ENCODE measurements around the gene DHRS1. TPM values are rescaled to one million over a fixed set of nuclear protein-coding genes. Genes with fewer than 3 reads are reported as not detected.
A peak's percentile ranks its signal among the peaks of the same experiment; 100 is the strongest.

Gene DHRS1
- 10 to 100 TPM; 31.7 to 35.0 TPM for total RNA-seq

DNA sequence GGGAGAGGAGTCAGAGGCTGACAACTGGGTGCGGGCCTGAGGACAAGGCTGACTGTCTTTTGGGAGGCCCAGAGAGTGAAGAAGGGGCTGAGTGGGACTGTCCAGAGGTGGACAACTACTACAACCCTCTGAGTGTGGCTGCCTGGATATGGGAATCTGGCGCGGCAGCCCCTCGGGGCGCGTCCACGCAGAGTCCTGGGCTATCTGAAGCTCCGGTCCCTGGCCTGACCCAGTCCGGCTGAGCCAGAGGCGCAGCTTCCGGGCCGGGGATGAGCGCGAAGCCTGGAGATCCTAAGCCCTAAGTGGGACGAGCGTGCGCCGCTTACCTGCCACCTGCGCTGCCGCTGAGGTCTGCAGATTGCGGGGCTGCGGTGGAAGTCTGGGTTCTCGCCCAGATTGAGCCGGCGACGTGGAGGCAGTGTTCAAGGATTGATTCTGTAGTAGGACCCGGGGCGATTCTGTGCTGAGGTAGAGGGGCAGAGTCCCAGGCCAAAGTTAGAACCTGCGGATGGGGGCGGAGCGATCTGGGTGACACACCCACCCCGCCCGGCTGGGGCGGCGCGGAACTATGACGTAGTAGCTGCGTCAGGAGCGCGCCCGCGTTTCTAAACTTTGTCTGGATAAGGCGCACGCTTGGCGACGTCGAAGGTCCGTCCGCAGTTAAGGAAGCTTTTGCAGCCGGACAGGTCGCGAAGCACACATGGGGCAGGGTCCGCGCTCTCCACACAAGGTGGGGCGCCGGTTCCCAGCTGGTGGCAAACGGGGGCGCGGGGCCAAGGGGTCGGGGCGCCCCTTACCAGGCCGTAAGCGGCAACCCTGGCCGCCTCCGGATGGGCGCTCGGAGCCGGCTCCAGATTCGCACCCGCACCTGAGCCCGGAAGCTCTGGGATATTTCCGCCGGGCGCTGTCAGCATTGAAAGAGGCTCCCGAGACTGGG is at the start of gene DHRS1, which contains the start of gene NOP9:
Gene DHRS1 (minus strand): TSS at position 526 of the 937 bp plus-strand sequence. CDS start 674 bp downstream, outside the sequence.
Gene NOP9 (plus strand): TSS at position 596 of the 937 bp plus-strand sequence. CDS start 105 bp downstream, at position 701.
- H3K36me3 Mint-ChIP-seq (ENCODE audit: low read depth) = peaks cover 45% of the 10 kb centered on the region
- DNase-seq = peak; percentile 92
- H3K27ac Mint-ChIP-seq = peak within 1 kb of the TSS; percentile 93
- ChIA-PET CTCF (interaction anchor here (0.6 to 8.7 kb wide), 14 partner anchors 9 to 137 kb away, joined by 3 to 111 read pairs (median 4); partner anchors contain the start of genes CIDEB, KHNYN, LTB4R and LTB4R2), POLR2A (interaction anchor here (1.3 to 1.6 kb wide), 2 partner anchors 11 to 58 kb away, joined by 4 to 5 read pairs; partner anchors contain the start of gene TINF2)
- no peaks in the 10 kb centered on the region for H3K9me3 Mint-ChIP-seq
- H3K27me3 Mint-ChIP-seq = no peaks in the 10 kb centered on the region
- peaks cover 53% of the 10 kb centered on the region for H3K4me1 Mint-ChIP-seq
- peak within 1 kb of the TSS; percentile 89 for H3K4me3 Mint-ChIP-seq

DNA sequence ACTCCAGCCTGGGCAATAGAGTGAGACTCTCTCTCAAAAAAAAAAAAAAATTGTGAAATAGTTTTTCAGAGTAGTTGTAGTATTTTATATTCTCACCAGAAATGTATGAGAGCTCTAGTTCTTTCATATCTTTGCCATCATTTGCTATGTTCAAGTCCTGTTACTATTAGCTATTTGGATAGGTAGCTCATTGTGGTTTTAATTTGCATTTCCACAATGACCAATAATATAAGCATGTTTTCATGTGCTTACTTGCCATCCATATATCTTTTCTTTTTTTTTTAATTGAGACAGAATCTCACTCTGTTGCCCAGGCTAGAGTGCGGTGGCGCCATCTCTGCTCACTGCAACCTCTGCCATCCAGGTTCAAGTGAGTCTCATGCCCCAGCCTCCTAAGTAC is 48.6 kb upstream of the DHRS1 start:
- Mint-ChIP-seq H3K4me3 (no peak overlapping the region), H3K36me3 (ENCODE audit: low read depth) (no peaks in the 10 kb centered on the region), H3K27me3 (peaks cover 62% of the 10 kb centered on the region), H3K4me1 (no peaks in the 10 kb centered on the region), H3K27ac (no peak overlapping the region), H3K9me3 (no peaks in the 10 kb centered on the region)
- no peak for DNase-seq
- ChIA-PET POLR2A (no interaction called here), CTCF (interaction anchor here (0.6 to 2.5 kb wide), 9 partner anchors 10 to 133 kb away, joined by 3 to 7 read pairs (median 4); no protein-coding TSS in a partner anchor)

DNA sequence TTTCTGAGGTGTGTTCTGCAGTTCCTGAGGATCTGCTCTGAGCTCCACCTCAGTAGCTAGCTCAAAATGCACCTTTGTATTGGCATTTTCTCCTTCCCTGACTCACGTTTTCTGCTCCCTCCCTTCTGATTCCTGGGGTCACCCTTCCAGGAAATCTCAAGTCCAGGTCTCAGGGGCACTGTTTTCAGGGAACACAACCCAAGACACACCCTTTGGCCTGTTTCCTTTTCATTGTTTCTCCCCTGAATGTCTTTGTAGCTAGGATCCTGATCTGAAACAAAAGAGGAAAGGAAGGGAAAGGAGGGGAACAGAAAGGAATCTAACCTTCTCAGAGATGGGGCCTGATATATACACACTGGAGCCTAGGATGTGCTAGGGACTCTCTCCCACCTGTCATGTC is 47.6 kb upstream of the DHRS1 start:
- H3K36me3 Mint-ChIP-seq (ENCODE audit: low read depth) = no peaks in the 10 kb centered on the region
- H3K4me1 Mint-ChIP-seq = no peaks in the 10 kb centered on the region
- H3K27me3 Mint-ChIP-seq = peaks cover 60% of the 10 kb centered on the region
- DNase-seq = no peak
- H3K4me3 Mint-ChIP-seq = no peak overlapping the region
- no peaks in the 10 kb centered on the region for H3K9me3 Mint-ChIP-seq
- POLR2A ChIA-PET = no interaction called here
- H3K27ac Mint-ChIP-seq = no peak overlapping the region
- CTCF ChIA-PET = interaction anchor here (0.9 to 4.7 kb wide), 4 partner anchors 11 to 105 kb away, joined by 3 to 25 read pairs (median 5); partner anchors contain the start of gene TINF2

DNA sequence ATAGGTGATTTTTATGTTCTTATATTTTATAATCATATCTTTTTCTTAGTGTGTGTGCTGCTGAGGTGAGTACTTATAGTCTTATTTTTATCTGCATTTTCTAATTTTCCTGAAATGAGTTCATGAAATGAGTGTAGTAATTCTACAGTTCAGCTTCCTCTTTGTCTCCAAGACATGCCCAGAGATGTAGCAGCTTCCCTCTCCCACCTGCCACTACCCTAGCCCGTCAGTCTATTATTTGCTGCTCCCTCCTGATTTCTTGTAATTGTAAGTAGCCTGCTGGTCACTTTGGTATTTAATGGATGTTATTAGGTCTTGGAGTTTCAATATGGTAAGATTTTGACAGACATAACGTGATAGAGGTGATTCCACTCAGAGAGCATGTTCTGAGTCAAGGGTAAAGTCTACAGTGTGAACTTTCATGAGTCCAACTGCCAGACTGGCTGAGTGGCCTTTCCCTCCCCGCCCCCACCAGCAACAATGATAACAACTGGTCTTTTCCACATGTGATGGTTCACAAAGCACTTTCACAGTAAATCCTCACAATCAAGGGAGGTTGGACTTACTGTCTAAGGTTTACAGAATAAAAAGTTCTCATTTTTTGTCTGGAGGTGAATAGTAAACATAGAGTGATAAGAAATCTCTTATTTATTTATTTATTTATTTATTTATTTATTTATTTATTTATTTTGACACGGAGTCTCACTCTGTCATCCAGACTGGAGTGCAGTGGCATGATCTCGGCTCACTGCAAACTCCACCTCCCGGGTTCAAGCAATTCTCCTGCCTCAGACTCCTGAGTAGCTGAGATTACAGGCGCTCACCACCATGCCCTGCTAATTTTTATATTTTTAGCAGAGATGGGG is 44.4 kb upstream of the DHRS1 start:
- H3K27me3 Mint-ChIP-seq = peaks cover 36% of the 10 kb centered on the region
- H3K4me1 Mint-ChIP-seq = peaks cover 8% of the 10 kb centered on the region
- no peaks in the 10 kb centered on the region for H3K9me3 Mint-ChIP-seq
- no peak overlapping the region for H3K27ac Mint-ChIP-seq
- no peaks in the 10 kb centered on the region for H3K36me3 Mint-ChIP-seq (ENCODE audit: low read depth)
- CTCF ChIA-PET = interaction anchor here (1.5 to 4.7 kb wide), 3 partner anchors 10 to 88 kb away, joined by 6 to 25 read pairs (median 8); no protein-coding TSS in a partner anchor
- no peak for DNase-seq
- POLR2A ChIA-PET = no interaction called here
- H3K4me3 Mint-ChIP-seq = no peak overlapping the region

DNA sequence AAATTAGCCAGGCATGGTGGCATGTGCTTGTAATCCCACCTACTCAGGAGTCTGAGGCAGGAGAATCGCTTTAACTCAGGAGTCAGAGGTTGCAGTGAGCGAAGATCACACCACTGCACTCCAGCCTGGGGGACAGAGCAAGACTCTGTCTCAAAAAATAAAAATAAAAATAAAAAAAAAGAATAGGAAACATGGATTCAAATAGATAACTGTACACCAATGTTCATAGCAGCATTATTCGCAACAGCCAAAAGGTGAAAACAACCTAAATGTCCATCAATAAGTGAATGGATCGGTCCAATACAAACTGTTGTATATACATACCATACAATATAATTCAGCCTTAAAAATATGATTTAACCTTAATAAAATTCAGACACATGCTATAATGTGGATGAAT is 43.3 kb upstream of the DHRS1 start:
- Mint-ChIP-seq H3K27ac (no peak overlapping the region), H3K9me3 (no peaks in the 10 kb centered on the region), H3K27me3 (peaks cover 33% of the 10 kb centered on the region), H3K4me3 (no peak overlapping the region), H3K36me3 (ENCODE audit: low read depth) (peaks cover 8% of the 10 kb centered on the region), H3K4me1 (peaks cover 19% of the 10 kb centered on the region)
- DNase-seq = no peak
- ChIA-PET POLR2A (no interaction called here), CTCF (interaction anchor here (2.2 to 4.7 kb wide), 2 partner anchors 9 to 11 kb away, joined by 5 to 25 read pairs; no protein-coding TSS in a partner anchor)

DNA sequence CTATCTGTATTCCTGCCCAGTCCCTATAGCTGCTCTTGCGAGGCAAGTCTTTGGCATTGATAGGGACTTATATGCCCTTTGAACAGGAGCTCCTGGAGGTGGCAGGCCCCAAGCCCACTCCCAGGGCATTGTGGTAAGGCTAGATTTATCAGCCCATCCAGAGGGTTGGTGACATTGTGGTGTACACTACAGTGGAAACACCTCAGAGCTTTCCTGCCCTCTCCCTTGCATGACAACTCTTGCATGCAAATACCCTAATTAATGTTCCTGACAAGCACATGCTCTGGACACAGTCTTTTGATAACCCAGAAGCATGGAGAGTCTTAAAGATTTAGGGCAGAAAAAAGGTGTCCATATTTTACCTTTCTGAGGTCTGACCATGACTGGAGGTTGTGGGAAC is 41.0 kb upstream of the DHRS1 start:
- CTCF ChIA-PET = interaction anchor here (0.8 to 6.0 kb wide), 9 partner anchors 8 to 95 kb away, joined by 3 to 35 read pairs (median 5); partner anchors contain the start of genes CBLN3 and KHNYN
- POLR2A ChIA-PET = interaction anchor here (0.8 to 1.2 kb wide), 2 partner anchors 89 to 91 kb away, joined by 3 read pairs; partner anchors contain the start of genes CBLN3 and KHNYN
- Mint-ChIP-seq H3K9me3 (no peaks in the 10 kb centered on the region), H3K36me3 (ENCODE audit: low read depth) (peaks cover 25% of the 10 kb centered on the region), H3K27me3 (peaks cover 29% of the 10 kb centered on the region), H3K27ac (no peak overlapping the region), H3K4me3 (no peak overlapping the region), H3K4me1 (peaks cover 29% of the 10 kb centered on the region)
- DNase-seq = no peak

DNA sequence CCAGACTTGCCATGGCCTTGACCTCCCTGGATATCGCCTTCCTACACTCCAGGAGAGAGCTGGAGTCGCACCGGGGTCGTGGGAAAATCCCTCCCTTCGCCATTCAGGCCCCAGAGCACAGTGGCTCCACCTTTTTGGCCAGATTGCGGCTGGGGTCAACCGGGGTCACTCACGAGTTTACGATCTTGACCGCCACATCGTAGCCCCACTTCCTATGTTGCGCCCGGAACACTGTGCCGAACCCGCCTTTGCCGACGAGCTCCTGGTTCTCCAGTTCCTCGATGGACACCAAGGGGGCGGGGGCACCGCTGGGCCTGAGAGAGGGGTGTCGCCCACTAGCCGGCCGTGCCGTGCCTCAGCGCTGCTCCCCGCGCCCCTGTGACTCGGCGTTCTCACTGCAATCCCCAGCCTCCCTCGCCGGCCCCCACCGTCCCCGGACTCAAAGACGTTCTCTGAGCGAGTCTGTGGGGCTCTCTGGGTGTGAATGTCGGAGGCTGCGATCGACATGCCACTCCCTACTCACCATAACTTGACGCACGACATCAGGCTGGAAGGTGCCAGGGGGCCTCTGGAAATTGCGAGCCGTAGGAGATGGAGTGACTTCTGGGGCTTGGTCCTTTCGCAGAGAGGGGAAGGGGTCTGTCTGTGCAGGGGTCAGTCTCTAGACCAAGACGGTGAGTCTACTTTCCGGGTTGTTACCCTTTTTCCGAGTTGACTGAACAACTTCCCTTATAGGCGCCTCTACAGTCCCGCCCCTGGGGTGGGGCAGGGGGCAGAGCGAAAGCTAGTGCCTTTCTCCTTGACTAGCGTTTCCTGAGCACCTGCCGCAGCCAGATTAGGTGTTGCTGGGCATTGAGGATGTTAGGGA is 39.9 kb upstream of the DHRS1 start, which contains the start of gene RIPK3:
Gene RIPK3 (minus strand): TSS at position 708 of the 868 bp plus-strand sequence. CDS start 165 bp downstream, at position 543.
- POLR2A ChIA-PET = interaction anchor here (0.8 to 1.2 kb wide), 2 partner anchors 90 to 92 kb away, joined by 3 read pairs; partner anchors contain the start of genes CBLN3 and KHNYN
- Mint-ChIP-seq H3K27ac (peak within 1 kb of the TSS; percentile 95), H3K27me3 (peaks cover 31% of the 10 kb centered on the region), H3K9me3 (no peaks in the 10 kb centered on the region), H3K36me3 (ENCODE audit: low read depth) (peaks cover 30% of the 10 kb centered on the region), H3K4me1 (peaks cover 35% of the 10 kb centered on the region), H3K4me3 (peak within 1 kb of the TSS; percentile 94)
- CTCF ChIA-PET = interaction anchor here (0.7 to 6.0 kb wide), 14 partner anchors 10 to 97 kb away, joined by 3 to 35 read pairs (median 4); partner anchors contain the start of genes CBLN3, CIDEB, KHNYN and TINF2
- peak; percentile 85 for DNase-seq

DNA sequence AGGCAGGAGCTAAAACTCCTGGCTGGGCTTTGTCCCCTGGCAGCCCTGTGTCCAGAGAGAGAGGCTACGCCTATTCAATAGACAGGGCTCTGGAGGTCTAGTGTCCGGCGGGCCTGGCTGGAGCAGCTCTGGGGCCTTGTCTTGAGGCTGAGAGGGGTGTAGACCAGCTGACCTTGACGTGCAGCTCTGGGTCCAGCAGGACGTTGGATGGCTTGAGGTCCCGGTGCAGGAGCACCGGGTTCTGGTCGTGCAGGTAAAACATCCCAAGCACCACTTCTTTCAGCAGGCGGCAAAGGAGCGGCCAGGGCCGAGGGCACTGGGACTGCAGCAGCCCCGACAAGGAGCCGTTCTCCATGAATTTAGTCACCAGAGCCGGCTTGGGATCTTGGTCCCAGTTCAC is 39.3 kb upstream of the DHRS1 start:
- ChIA-PET CTCF (interaction anchor here (0.7 to 6.0 kb wide), 5 partner anchors 11 to 98 kb away, joined by 3 to 35 read pairs (median 6); partner anchors contain the start of genes CBLN3, KHNYN and TINF2), POLR2A (no interaction called here)
- Mint-ChIP-seq H3K27ac (no peak overlapping the region), H3K27me3 (peaks cover 32% of the 10 kb centered on the region), H3K4me1 (peaks cover 41% of the 10 kb centered on the region), H3K9me3 (no peaks in the 10 kb centered on the region), H3K4me3 (peak overlapping the region; percentile 94), H3K36me3 (ENCODE audit: low read depth) (peaks cover 30% of the 10 kb centered on the region)
- DNase-seq = no peak

DNA sequence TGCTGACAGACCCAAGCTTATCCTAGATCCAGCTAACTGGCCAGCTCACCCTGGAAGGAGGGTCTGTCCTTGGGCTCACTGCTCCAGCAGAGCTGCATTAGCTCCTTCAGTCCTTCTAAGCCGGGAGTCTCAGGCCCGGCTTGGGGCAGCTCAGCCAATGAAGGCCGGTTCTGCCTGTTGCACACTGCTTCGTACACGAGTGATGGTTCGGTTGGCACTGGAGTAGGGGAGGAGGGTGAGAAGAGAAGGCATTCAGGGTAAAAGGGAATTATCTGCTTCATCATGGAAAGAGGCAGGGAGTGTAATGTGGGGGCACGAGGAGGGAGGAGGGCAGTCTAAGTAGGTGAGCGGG is 38.2 kb upstream of the DHRS1 start:
- POLR2A ChIA-PET = interaction anchor here (0.9 kb wide), 1 partner anchor 94 kb away, joined by 4 read pairs; no protein-coding TSS in a partner anchor
- H3K4me3 Mint-ChIP-seq = peak overlapping the region; percentile 94
- no peaks in the 10 kb centered on the region for H3K9me3 Mint-ChIP-seq
- CTCF ChIA-PET = interaction anchor here (1.0 to 6.0 kb wide), 5 partner anchors 22 to 99 kb away, joined by 3 to 35 read pairs (median 4); partner anchors contain the start of genes CBLN3, KHNYN and TINF2
- DNase-seq = no peak
- H3K36me3 Mint-ChIP-seq (ENCODE audit: low read depth) = peaks cover 30% of the 10 kb centered on the region
- H3K27me3 Mint-ChIP-seq = peaks cover 33% of the 10 kb centered on the region
- no peak overlapping the region for H3K27ac Mint-ChIP-seq
- peaks cover 47% of the 10 kb centered on the region for H3K4me1 Mint-ChIP-seq

DNA sequence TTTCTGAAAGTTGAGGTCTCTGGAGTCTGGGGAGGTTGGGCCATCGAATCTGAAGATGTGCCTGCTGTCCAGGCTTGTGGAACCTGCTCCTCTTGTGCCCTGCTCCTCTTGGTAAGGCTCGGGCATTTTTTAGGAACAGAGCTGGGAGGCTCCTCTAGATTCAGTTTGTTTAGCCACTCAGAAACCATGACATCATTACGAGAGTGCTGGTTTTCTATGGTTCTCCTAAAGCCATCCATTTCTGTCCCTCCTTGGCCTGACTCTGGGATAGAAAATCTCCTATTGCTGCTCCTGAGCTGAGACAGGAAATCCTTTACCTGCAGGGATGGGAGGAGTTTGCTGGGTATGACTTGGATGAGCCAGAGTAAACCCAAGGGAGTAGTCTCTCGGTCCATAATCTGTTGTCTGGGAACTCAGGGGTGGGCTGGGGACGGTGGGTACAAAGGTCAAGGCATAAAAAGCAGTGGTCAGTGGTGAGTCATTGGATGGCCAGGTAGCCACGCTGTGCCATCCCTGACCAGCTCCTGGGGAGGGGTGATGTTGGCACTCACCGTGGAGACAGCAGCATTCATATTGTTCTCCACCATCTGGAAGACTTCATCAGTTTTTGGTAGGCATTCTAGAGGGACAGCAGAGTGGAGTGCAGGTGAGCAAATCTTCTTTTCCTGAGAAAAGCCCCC is 37.7 kb upstream of the DHRS1 start:
- H3K27ac Mint-ChIP-seq = no peak overlapping the region
- CTCF ChIA-PET = interaction anchor here (1.0 to 6.0 kb wide), 6 partner anchors 14 to 100 kb away, joined by 3 to 35 read pairs (median 4); partner anchors contain the start of genes CBLN3 and KHNYN
- no peak for DNase-seq
- no peaks in the 10 kb centered on the region for H3K9me3 Mint-ChIP-seq
- peaks cover 51% of the 10 kb centered on the region for H3K4me1 Mint-ChIP-seq
- POLR2A ChIA-PET = interaction anchor here (0.5 kb wide), 1 partner anchor 93 kb away, joined by 3 read pairs; the partner anchor contains the start of gene KHNYN
- no peak overlapping the region for H3K4me3 Mint-ChIP-seq
- peaks cover 31% of the 10 kb centered on the region for H3K27me3 Mint-ChIP-seq
- H3K36me3 Mint-ChIP-seq (ENCODE audit: low read depth) = peaks cover 30% of the 10 kb centered on the region

Data from activated CD4-positive, alpha-beta T cell treated with anti-CD3 and anti-CD28 coated beads, Interleukin-2, amount 10 ng/mL, durations not matched to agents 7 days and 5 days (primary cell).